H1 (cell line): ENCODE results near the gene RAD51B. TPM values are rescaled to one million over a fixed set of nuclear protein-coding genes. Genes with fewer than 3 reads are reported as not detected.

ENCODE experiments used
- CTCF ChIA-PET: fragments of 300-600 bp; sonication (Branson Sonifier 250); formaldehyde crosslinking; loops from one replicate; lab custom pipeline; 2021; ENCODE audit not compliant: partially characterized antibody; lab: Charles Lee
- POLR2A ChIA-PET: fragments of 300-600 bp; sonication (Branson Sonifier 250); formaldehyde crosslinking; loops from one replicate; lab custom pipeline; 2021; ENCODE audit warnings: inconsistent platforms; ENCODE audit not compliant: partially characterized antibody; lab: Charles Lee
- DNase-seq, 2 experiments: peaks; one replicate each; pipeline versions ENCODE4 v3.0.0 to v3.0.0-alpha.2; 2010 to 2022; ENCODE audit warnings: low spot score in 2 of 2, low read depth in 1 of 2, mixed read lengths in 1 of 2
- FAIRE-seq: peaks from 2 replicates; lab custom pipeline; 2011; peaks lifted over from hg19 to GRCh38; lab: Jason Lieb, UNC
- H2AFZ ChIP-seq: 2 replicates; pipeline ENCODE4 v1.8.1; 2012; ENCODE audit warnings: low read length, inconsistent platforms
- H2AK5ac ChIP-seq: 2 replicates; pipeline ENCODE4 v1.6.1; 2013; ENCODE audit warnings: low read depth, low read length
- H2BK120ac ChIP-seq: replicated peaks from 2 replicates; pipeline ENCODE3; 2013; ENCODE audit warnings: low read depth, low read length, inconsistent platforms
- H2BK12ac ChIP-seq: 2 replicates; pipeline ENCODE4 v1.6.1; 2013; ENCODE audit warnings: low read depth, low read length
- H2BK15ac ChIP-seq: 2 replicates; pipeline ENCODE4 v1.6.1; 2013; ENCODE audit warnings: low read length
- H2BK20ac ChIP-seq: 2 replicates; pipeline ENCODE4 v1.6.1; 2013; ENCODE audit warnings: low read length
- H2BK5ac ChIP-seq: 2 replicates; pipeline ENCODE4 v1.6.1; 2013; ENCODE audit warnings: low read depth, low read length
- H3K14ac ChIP-seq: 2 replicates; pipeline ENCODE4 v1.6.1; 2013; ENCODE audit warnings: inconsistent platforms; ENCODE audit not compliant: insufficient read length
- H3K18ac ChIP-seq: 2 replicates; pipeline ENCODE4 v1.6.1; 2013; ENCODE audit warnings: low read length; ENCODE audit errors: extremely low read depth
- H3K23ac ChIP-seq: 2 replicates; pipeline ENCODE4 v1.6.1; 2013; ENCODE audit warnings: inconsistent platforms; ENCODE audit not compliant: insufficient read length
- H3K23me2 ChIP-seq: 2 replicates; pipeline ENCODE4 v1.6.1; 2013; ENCODE audit warnings: low read depth, low read length
- H3K27ac ChIP-seq: 2 replicates; pipeline ENCODE4 v1.6.1; 2011; ENCODE audit warnings: low read depth, low read length, inconsistent platforms
- H3K27me3 ChIP-seq, 4 experiments: replicated peaks in 1 of 4; 1 replicate in 1 of 4; 2 replicates in 3 of 4; pipeline versions ENCODE4 v1.6.1 to v1.8.1; 2011 to 2013; ENCODE audit warnings: low read length in 3 of 4, mild to moderate bottlenecking in 3 of 4, inconsistent platforms in 2 of 4, mixed read lengths in 2 of 4, moderate library complexity in 1 of 4; ENCODE audit not compliant: control insufficient read depth in 3 of 4, insufficient read depth in 3 of 4; ENCODE audit errors: extremely low read depth in 1 of 4
- H3K36me3 ChIP-seq, 4 experiments: 2 replicates each; pipeline versions ENCODE4 v1.6.1 to v1.8.1; 2011 to 2013; ENCODE audit warnings: mild to moderate bottlenecking in 4 of 4, low read length in 3 of 4, moderate library complexity in 2 of 4, control low read depth in 1 of 4, inconsistent platforms in 1 of 4; ENCODE audit not compliant: insufficient read depth in 4 of 4, control insufficient read depth in 2 of 4
- H3K4ac ChIP-seq: replicated peaks from 2 replicates; pipeline ENCODE3; 2013; ENCODE audit warnings: low read length, low read depth, mixed read lengths, inconsistent platforms; ENCODE audit not compliant: insufficient read length
- H3K4me1 ChIP-seq, 4 experiments: replicated peaks in 1 of 4; 1 replicate in 1 of 4; 2 replicates in 3 of 4; pipeline versions ENCODE4 v1.6.1 to v1.8.1; 2011 to 2013; ENCODE audit warnings: low read length in 3 of 4, inconsistent platforms in 2 of 4, mixed read lengths in 1 of 4; ENCODE audit not compliant: insufficient read depth in 4 of 4, control insufficient read depth in 3 of 4
- H3K4me2 ChIP-seq, 2 experiments: 2 replicates each; pipeline versions ENCODE4 v1.6.1 to v1.8.1; 2011 to 2013; ENCODE audit warnings: low read depth in 2 of 2, low read length in 2 of 2, control low read depth in 1 of 2, inconsistent platforms in 1 of 2, mild to moderate bottlenecking in 1 of 2; ENCODE audit not compliant: insufficient read depth in 1 of 2
- H3K4me3 ChIP-seq, 4 experiments: fragments of 200-600, 300-600 bp in 1 of 4; sonication (generic), shearing (Covaris generic), sonication (Bioruptor Twin) in 1 of 4; 2 replicates each; pipeline versions ENCODE4 v1.5.1 to v1.8.1; 2011 to 2016; ENCODE audit warnings: low read length in 4 of 4, low read depth in 3 of 4, control low read depth in 2 of 4, inconsistent platforms in 2 of 4, mild to moderate bottlenecking in 2 of 4, mixed read lengths in 1 of 4, moderate library complexity in 1 of 4; ENCODE audit not compliant: insufficient read depth in 2 of 4; ENCODE audit errors: extremely low read depth in 1 of 4
- H3K56ac ChIP-seq: replicated peaks from 2 replicates; pipeline ENCODE3; 2013; ENCODE audit warnings: low read depth, mild to moderate bottlenecking, mixed read lengths, low read length, inconsistent platforms; ENCODE audit not compliant: insufficient read length
- H3K79me1 ChIP-seq: 2 replicates; pipeline ENCODE4 v1.6.1; 2013; ENCODE audit warnings: low read depth, low read length, control low read depth
- H3K79me2 ChIP-seq, 2 experiments: 2 replicates each; pipeline versions ENCODE4 v1.6.1 to v1.8.1; 2012 to 2013; ENCODE audit warnings: low read length in 2 of 2, mild to moderate bottlenecking in 2 of 2, inconsistent platforms in 1 of 2; ENCODE audit not compliant: insufficient read depth in 2 of 2, control insufficient read depth in 1 of 2
- H3K9ac ChIP-seq, 4 experiments: replicated peaks in 1 of 4; 1 replicate in 1 of 4; 2 replicates in 3 of 4; pipeline versions ENCODE4 v1.6.1 to v1.8.1; 2011 to 2013; ENCODE audit warnings: low read depth in 3 of 4, low read length in 3 of 4, control low read depth in 2 of 4, mild to moderate bottlenecking in 2 of 4, moderate library complexity in 2 of 4, inconsistent platforms in 1 of 4; ENCODE audit errors: extremely low read depth in 1 of 4
- H3K9me3 ChIP-seq, 2 experiments: 2 replicates each; pipeline versions ENCODE4 v1.6.1 to v1.8.1; 2012 to 2013; ENCODE audit warnings: mild to moderate bottlenecking in 2 of 2, moderate library complexity in 2 of 2, control low read depth in 1 of 2, inconsistent platforms in 1 of 2, low read depth in 1 of 2, low read length in 1 of 2, mixed read lengths in 1 of 2; ENCODE audit not compliant: insufficient read depth in 2 of 2
- H4K20me1 ChIP-seq, 2 experiments: replicated peaks in 1 of 2; 2 replicates each; pipeline versions ENCODE3 to v1.8.1; 2011 to 2013; ENCODE audit warnings: inconsistent platforms in 2 of 2, low read length in 2 of 2, mild to moderate bottlenecking in 1 of 2; ENCODE audit not compliant: insufficient read depth in 2 of 2, control insufficient read depth in 1 of 2
- H4K5ac ChIP-seq: 2 replicates; pipeline ENCODE4 v1.6.1; 2013; ENCODE audit warnings: low read length, low read depth, mixed read lengths, inconsistent platforms; ENCODE audit not compliant: insufficient read length
- H4K8ac ChIP-seq: 2 replicates; pipeline ENCODE4 v1.8.0; 2013; ENCODE audit warnings: mild to moderate bottlenecking, moderate library complexity, low read length, inconsistent platforms; ENCODE audit not compliant: insufficient read depth; ENCODE audit errors: extremely low read depth
- H4K91ac ChIP-seq: replicated peaks from 2 replicates; pipeline ENCODE3; 2013; ENCODE audit warnings: low read length, mixed read lengths, inconsistent platforms; ENCODE audit not compliant: insufficient read length
- ASH2L ChIP-seq: fragments of 200-600, 300-600 bp; sonication (generic); IDR thresholded peaks from one replicate; pipeline ENCODE4 v1.7.1; 2017; ENCODE audit warnings: low read length
- SP1 ChIP-seq: IDR thresholded peaks from 2 replicates; pipeline ENCODE4 v1.6.1; 2011; ENCODE audit warnings: low read depth, low read length
- WGBS, 2 experiments: shearing (Covaris generic) in 1 of 2; methylation state at CpG; one replicate each; pipeline versions ENCODE4 v1.1.6 to v1.1.7; 2013 to 2015; ENCODE audit warnings: low lambda C conversion rate in 2 of 2, mixed read lengths in 2 of 2, inconsistent platforms in 1 of 2, low coverage in 1 of 2, missing lambda C conversion rate in 1 of 2; ENCODE audit not compliant: insufficient replicate concordance in 2 of 2, insufficient coverage in 1 of 2, insufficient read length in 1 of 2; ENCODE audit errors: extremely low coverage in 1 of 2, missing lambda C conversion rate in 1 of 2; 5-methylcytosine and 5-hydroxymethylcytosine counted together
- polyA plus RNA-seq, 7 experiments: library from polyadenylated mRNA; depleted of rRNA in 3 of 7; stranded (reverse) in 5 of 7; unstranded in 2 of 7; fragments of >200 nt in 5 of 7; fragments of 200-250 nt in 2 of 7; gene quantifications; 1 replicate in 5 of 7; 2 replicates in 1 of 7; 4 replicates in 1 of 7; pipeline versions ENCODE4 v1.2.1 to v1.2.3, GENCODE V29; 2011 to 2013; ENCODE audit warnings: missing spikeins in 2 of 7, mixed read lengths in 2 of 7
- total RNA-seq: library from RNA; stranded (reverse); fragmentation: NEBNext Ultra II Directional; extraction: Animal tissue kit (Norgen Biotek cat#: 25700); gene quantifications from 2 replicates; pipeline ENCODE4 v1.2.1, GENCODE V29; 2021

The RAD51B gene
- total and polyA plus RNA-seq, 2 of the 8 experiments (the other 6 are each of a cell fraction or from before 2014, with no cell fraction given), result 3.9 to 14.9 TPM

- FAIRE-seq (no peak), DNase-seq (no peak)
- H2BK15ac ChIP-seq, result no peak overlapping the region
- H3K4me1 ChIP-seq, result no peaks in the 10 kb centered on the region; a peak in 1 of 7 replicates
- no peak overlapping the region for H3K4me2 ChIP-seq
- H4K20me1 ChIP-seq, result no peaks in the 10 kb centered on the region
- WGBS, 2 experiments, result 90% methylated on average over 2 of the region's 2 CpGs; no CpG with 5 or more reads in 1 of the 2 experiments
- H4K8ac ChIP-seq, result no peak overlapping the region
- H3K4ac ChIP-seq, result no peak overlapping the region
- no peak overlapping the region for H4K91ac ChIP-seq
- no peak overlapping the region for H2BK5ac ChIP-seq
- no peak overlapping the region for H2BK20ac ChIP-seq
- H4K5ac ChIP-seq, result no peak overlapping the region
- H3K9ac ChIP-seq, result no peak overlapping the region
- H3K4me3 ChIP-seq, result no peak overlapping the region
- H2BK12ac ChIP-seq, result no peak overlapping the region
- POLR2A ChIA-PET, result interaction anchor here (0.6 kb wide), 1 partner anchor 178 kb away, joined by 4 read pairs; no protein-coding TSS in a partner anchor
- H3K27me3 ChIP-seq, result no peaks in the 10 kb centered on the region
- no peaks in the 10 kb centered on the region for H3K79me1 ChIP-seq
- H3K36me3 ChIP-seq, result no peaks in the 10 kb centered on the region
- no peak overlapping the region for H2BK120ac ChIP-seq
- H3K18ac ChIP-seq, result no peak overlapping the region
- TF ChIP-seq SP1 (no peak), ASH2L (no peak)
- TF ChIP-seq, all 59 proteins: peak for 0
- Histone ChIP-seq H3K56ac (no peak overlapping the region), H3K79me2 (no peaks in the 10 kb centered on the region; a peak in 1 of 4 replicates), H3K23ac (no peak overlapping the region), H3K14ac (no peak overlapping the region), H3K23me2 (no peaks in the 10 kb centered on the region; the same call in 1 of the 2 replicates), H2AK5ac (no peak overlapping the region), H3K27ac (no peak overlapping the region), H3K9me3 (no peaks in the 10 kb centered on the region; a peak in 1 of 4 replicates), H2AFZ (no peak overlapping the region)
- CTCF ChIA-PET, result interaction anchor here (1.2 kb wide), 1 partner anchor 8 kb away, joined by 4 read pairs; no protein-coding TSS in a partner anchor
These were observed 852.3 kb downstream of the RAD51B start for GRCh38 chr14:68671909-68672308.
